Liver (tissue), 9 donors: ENCODE results near the gene SIL1. TPM values are rescaled to one million over a fixed set of nuclear protein-coding genes. Genes with fewer than 3 reads are reported as not detected.

ENCODE experiments used
- DNase-seq: peaks from one replicate; pipeline ENCODE4 v3.0.0-alpha.2; 2017; ENCODE audit warnings: low spot score
- H3K27ac ChIP-seq, 2 donors: one replicate each; pipeline ENCODE4 v1.7.0; 2013; ENCODE audit warnings: inconsistent platforms in 2 of 2, low read length in 2 of 2, control low read depth in 1 of 2, low read depth in 1 of 2, mild to moderate bottlenecking in 1 of 2
- H3K27me3 ChIP-seq, 4 donors: one replicate each; pipeline versions ENCODE4 v1.6.1 to v1.7.0; 2013; ENCODE audit warnings: low read length in 3 of 4, inconsistent platforms in 1 of 4, mild to moderate bottlenecking in 1 of 4, moderate library complexity in 1 of 4; ENCODE audit not compliant: control insufficient read depth in 4 of 4, insufficient read depth in 4 of 4
- H3K36me3 ChIP-seq, 4 donors: one replicate each; pipeline versions ENCODE4 v1.6.1 to v1.7.0; 2013; ENCODE audit warnings: low read length in 3 of 4, mild to moderate bottlenecking in 3 of 4, low read depth in 1 of 4, moderate library complexity in 1 of 4; ENCODE audit not compliant: control insufficient read depth in 4 of 4, insufficient read depth in 3 of 4
- H3K4me1 ChIP-seq, 4 donors: one replicate each; pipeline versions ENCODE4 v1.6.1 to v1.7.0; 2013; ENCODE audit warnings: low read length in 3 of 4, mild to moderate bottlenecking in 3 of 4, moderate library complexity in 1 of 4; ENCODE audit not compliant: control insufficient read depth in 4 of 4, insufficient read depth in 4 of 4
- H3K4me3 ChIP-seq, 3 donors: one replicate each; pipeline versions ENCODE4 v1.6.1 to v1.7.0; 2013; ENCODE audit warnings: low read length in 3 of 3, control low read depth in 1 of 3, low read depth in 1 of 3, mild to moderate bottlenecking in 1 of 3
- H3K9ac ChIP-seq, 2 donors: one replicate each; pipeline ENCODE4 v1.7.0; 2013; ENCODE audit warnings: low read length in 2 of 2, mild to moderate bottlenecking in 2 of 2, moderate library complexity in 2 of 2, control low read depth in 1 of 2, low read depth in 1 of 2
- H3K9me3 ChIP-seq, 4 donors: one replicate each; pipeline versions ENCODE4 v1.6.1 to v1.7.0; 2013; ENCODE audit warnings: low read length in 3 of 4; ENCODE audit not compliant: control insufficient read depth in 4 of 4
- EGR1 ChIP-seq, 2 donors: IDR thresholded peaks; 2 replicates each; pipeline ENCODE4 v1.6.1; 2016 to 2018; ENCODE audit warnings: antibody characterized with exemption in 2 of 2, low read depth in 2 of 2
- FOXA1 ChIP-seq: IDR thresholded peaks from 2 replicates; pipeline ENCODE4 v1.6.1; 2016; ENCODE audit warnings: antibody characterized with exemption
- FOXA2 ChIP-seq: IDR thresholded peaks from 2 replicates; pipeline ENCODE4 v1.6.1; 2016; ENCODE audit warnings: antibody characterized with exemption
- GABPA ChIP-seq, 2 donors: IDR thresholded peaks in 1 of 2; conservative IDR thresholded peaks in 1 of 2; 2 replicates each; pipeline ENCODE4 v1.6.1; 2016; ENCODE audit warnings: antibody characterized with exemption in 2 of 2, mild to moderate bottlenecking in 1 of 2, moderate library complexity in 1 of 2
- HNF4A ChIP-seq, 2 donors: conservative IDR thresholded peaks; 2 replicates each; pipeline ENCODE4 v1.6.1; 2016; ENCODE audit warnings: antibody characterized with exemption in 2 of 2, mild to moderate bottlenecking in 2 of 2
- JUND ChIP-seq, 2 donors: IDR thresholded peaks; 2 replicates each; pipeline ENCODE4 v1.6.1; 2016; ENCODE audit warnings: antibody characterized with exemption in 2 of 2
- NR2F2 ChIP-seq: IDR thresholded peaks from 2 replicates; pipeline ENCODE4 v1.6.1; 2016; ENCODE audit warnings: antibody characterized with exemption
- RAD21 ChIP-seq, 2 donors: IDR thresholded peaks; 2 replicates each; pipeline ENCODE4 v1.6.1; 2016; ENCODE audit warnings: antibody characterized with exemption in 2 of 2, mild to moderate bottlenecking in 2 of 2
- RXRA ChIP-seq, 2 donors: IDR thresholded peaks; 2 replicates each; pipeline ENCODE4 v1.6.1; 2017 to 2018; ENCODE audit warnings: antibody characterized with exemption in 2 of 2, mild to moderate bottlenecking in 1 of 2
- SP1 ChIP-seq: IDR thresholded peaks from 2 replicates; pipeline ENCODE4 v1.6.1; 2018; ENCODE audit warnings: antibody characterized with exemption, mild to moderate bottlenecking
- YY1 ChIP-seq: IDR thresholded peaks from 2 replicates; pipeline ENCODE4 v1.6.1; 2016; ENCODE audit warnings: antibody characterized with exemption, mild to moderate bottlenecking
- WGBS: extraction: QIAGEN DNeasy Blood & Tissue Kit; methylation state at CpG from one replicate; pipeline ENCODE4 v1.1.7; 2013; 5-methylcytosine and 5-hydroxymethylcytosine counted together
- polyA plus RNA-seq, 2 donors: library from polyadenylated mRNA; stranded (reverse) in 1 of 2; unstranded in 1 of 2; fragments of 200-250 nt in 1 of 2; fragments of >200 nt in 1 of 2; fragmentation: Nextera tagmentation in 1 of 2; extraction: Ambion mirVana in 1 of 2; gene quantifications; one replicate each; pipeline versions ENCODE4 v1.2.1 to v1.2.3, GENCODE V29; 2013 to 2015
- total RNA-seq, 2 donors: library from RNA; depleted of rRNA; stranded (reverse); fragments of >200 nt; gene quantifications; one replicate each; pipeline ENCODE4 v1.2.3, GENCODE V29; 2014
- TF ChIP-seq, protein P1 (sequence below): IDR thresholded peaks from 2 replicates; pipeline ENCODE4 v1.6.1; 2016; ENCODE audit warnings: antibody characterized with exemption
- TF ChIP-seq, protein P2 (sequence below): fragments of 150-350 bp; IDR thresholded peaks from 2 replicates; pipeline ENCODE4 v1.5.1; 2017; ENCODE audit warnings: improper control_type of control experiment, low read depth, low read length; ENCODE audit not compliant: missing input control
- TF ChIP-seq, protein P3 (sequence below): IDR thresholded peaks from 2 replicates; pipeline ENCODE4 v1.6.1; 2016; ENCODE audit warnings: antibody characterized with exemption, mild to moderate bottlenecking
- TF ChIP-seq, protein P4 (sequence below): IDR thresholded peaks from 2 replicates; pipeline ENCODE4 v1.6.1; 2016; ENCODE audit warnings: antibody characterized with exemption
- donor health status: healthy.
- donor health status: healthy.
- donor health status: healthy.
- donor health status: healthy.
- donor health status: healthy.

The SIL1 gene
- total and polyA plus RNA-seq, 4 donors, result 38.1 to 95.1 (median 76.2) TPM

DNA sequence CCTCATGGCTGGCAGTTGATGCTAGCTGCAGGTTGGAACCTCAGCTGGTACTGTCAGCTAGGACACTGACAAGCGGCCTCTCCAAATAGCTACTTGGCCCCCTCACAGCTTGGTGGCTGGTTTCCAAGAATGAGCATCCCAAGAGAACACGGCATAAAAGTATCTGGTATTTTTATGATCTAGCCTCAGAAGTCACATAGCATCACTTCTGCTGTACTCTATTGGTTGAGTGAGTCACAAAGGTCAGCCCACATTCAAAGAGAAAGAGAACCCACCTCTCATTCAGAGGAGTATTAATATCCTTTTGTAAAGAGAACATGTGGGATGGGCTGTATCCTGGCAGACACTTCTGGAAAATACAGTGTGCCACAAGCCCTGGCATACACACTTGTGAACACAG, 6.0 kb upstream of the SIL1 start:
- Histone ChIP-seq H3K4me1 (no peaks in the 10 kb centered on the region), H3K9ac (no peak overlapping the region), H3K36me3 (no peaks in the 10 kb centered on the region), H3K27ac (no peak overlapping the region), H3K27me3 (no peaks in the 10 kb centered on the region), H3K4me3 (no peak overlapping the region), H3K9me3 (no peaks in the 10 kb centered on the region)
- WGBS, result 85% methylated on average over 2 of the region's 2 CpGs
- TF ChIP-seq FOXA2, result no peak
- TF ChIP-seq JUND (IDR thresholded peaks at IDR 0.05), result no peak
- TF ChIP-seq SP1, result no peak
- TF ChIP-seq HNF4A (conservative IDR thresholded peaks at IDR 0.05), result no peak
- TF ChIP-seq GABPA (IDR thresholded peaks at IDR 0.05 in 1 of 2, conservative IDR thresholded peaks at IDR 0.05 in 1 of 2), result no peak
- DNase-seq, result no peak

DNA sequence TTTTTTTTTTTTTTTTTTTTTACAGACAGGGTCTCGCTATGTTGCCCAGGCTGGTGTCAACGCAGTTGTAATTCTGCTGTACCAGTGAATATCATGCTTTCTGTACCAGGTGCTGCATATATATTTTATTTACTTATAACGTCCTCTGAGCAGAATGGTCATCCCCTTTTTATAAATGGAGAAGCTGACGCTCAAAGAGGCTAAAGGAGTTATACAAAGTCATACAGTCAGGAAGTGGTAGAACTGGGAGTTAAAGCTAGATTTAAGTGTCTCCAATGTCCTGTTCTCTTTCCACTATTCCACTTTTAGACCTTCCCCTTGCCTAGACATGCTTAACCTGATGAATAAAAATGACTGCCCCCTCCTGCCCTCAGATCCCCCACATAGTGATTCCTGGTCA, 1.2 kb upstream of the SIL1 start:
- H3K27ac ChIP-seq, result peak overlapping the region; percentile 52 to 63
- WGBS, result 93% methylated on average over 4 of the region's 4 CpGs

More for the DNA sequence above, 1.2 kb upstream of the SIL1 start:
- TF ChIP-seq JUND (IDR thresholded peaks at IDR 0.05) (no peak), SP1 (no peak), RXRA (IDR thresholded peaks at IDR 0.05) (no peak), GABPA (IDR thresholded peaks at IDR 0.05 in 1 of 2, conservative IDR thresholded peaks at IDR 0.05 in 1 of 2) (no peak), HNF4A (conservative IDR thresholded peaks at IDR 0.05) (no peak), FOXA1 (no peak), EGR1 (IDR thresholded peaks at IDR 0.05; ENCODE audit: low read depth in 2 of 2) (no peak), YY1 (no peak), RAD21 (IDR thresholded peaks at IDR 0.05) (no peak), NR2F2 (no peak)
- TF ChIP-seq, protein P1, sequence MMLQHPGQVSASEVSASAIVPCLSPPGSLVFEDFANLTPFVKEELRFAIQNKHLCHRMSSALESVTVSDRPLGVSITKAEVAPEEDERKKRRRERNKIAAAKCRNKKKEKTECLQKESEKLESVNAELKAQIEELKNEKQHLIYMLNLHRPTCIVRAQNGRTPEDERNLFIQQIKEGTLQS, result no peak
- TF ChIP-seq, protein P2, sequence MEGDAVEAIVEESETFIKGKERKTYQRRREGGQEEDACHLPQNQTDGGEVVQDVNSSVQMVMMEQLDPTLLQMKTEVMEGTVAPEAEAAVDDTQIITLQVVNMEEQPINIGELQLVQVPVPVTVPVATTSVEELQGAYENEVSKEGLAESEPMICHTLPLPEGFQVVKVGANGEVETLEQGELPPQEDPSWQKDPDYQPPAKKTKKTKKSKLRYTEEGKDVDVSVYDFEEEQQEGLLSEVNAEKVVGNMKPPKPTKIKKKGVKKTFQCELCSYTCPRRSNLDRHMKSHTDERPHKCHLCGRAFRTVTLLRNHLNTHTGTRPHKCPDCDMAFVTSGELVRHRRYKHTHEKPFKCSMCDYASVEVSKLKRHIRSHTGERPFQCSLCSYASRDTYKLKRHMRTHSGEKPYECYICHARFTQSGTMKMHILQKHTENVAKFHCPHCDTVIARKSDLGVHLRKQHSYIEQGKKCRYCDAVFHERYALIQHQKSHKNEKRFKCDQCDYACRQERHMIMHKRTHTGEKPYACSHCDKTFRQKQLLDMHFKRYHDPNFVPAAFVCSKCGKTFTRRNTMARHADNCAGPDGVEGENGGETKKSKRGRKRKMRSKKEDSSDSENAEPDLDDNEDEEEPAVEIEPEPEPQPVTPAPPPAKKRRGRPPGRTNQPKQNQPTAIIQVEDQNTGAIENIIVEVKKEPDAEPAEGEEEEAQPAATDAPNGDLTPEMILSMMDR, result no peak
- TF ChIP-seq, protein P3, sequence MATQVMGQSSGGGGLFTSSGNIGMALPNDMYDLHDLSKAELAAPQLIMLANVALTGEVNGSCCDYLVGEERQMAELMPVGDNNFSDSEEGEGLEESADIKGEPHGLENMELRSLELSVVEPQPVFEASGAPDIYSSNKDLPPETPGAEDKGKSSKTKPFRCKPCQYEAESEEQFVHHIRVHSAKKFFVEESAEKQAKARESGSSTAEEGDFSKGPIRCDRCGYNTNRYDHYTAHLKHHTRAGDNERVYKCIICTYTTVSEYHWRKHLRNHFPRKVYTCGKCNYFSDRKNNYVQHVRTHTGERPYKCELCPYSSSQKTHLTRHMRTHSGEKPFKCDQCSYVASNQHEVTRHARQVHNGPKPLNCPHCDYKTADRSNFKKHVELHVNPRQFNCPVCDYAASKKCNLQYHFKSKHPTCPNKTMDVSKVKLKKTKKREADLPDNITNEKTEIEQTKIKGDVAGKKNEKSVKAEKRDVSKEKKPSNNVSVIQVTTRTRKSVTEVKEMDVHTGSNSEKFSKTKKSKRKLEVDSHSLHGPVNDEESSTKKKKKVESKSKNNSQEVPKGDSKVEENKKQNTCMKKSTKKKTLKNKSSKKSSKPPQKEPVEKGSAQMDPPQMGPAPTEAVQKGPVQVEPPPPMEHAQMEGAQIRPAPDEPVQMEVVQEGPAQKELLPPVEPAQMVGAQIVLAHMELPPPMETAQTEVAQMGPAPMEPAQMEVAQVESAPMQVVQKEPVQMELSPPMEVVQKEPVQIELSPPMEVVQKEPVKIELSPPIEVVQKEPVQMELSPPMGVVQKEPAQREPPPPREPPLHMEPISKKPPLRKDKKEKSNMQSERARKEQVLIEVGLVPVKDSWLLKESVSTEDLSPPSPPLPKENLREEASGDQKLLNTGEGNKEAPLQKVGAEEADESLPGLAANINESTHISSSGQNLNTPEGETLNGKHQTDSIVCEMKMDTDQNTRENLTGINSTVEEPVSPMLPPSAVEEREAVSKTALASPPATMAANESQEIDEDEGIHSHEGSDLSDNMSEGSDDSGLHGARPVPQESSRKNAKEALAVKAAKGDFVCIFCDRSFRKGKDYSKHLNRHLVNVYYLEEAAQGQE, result no peak
- TF ChIP-seq, protein P4, sequence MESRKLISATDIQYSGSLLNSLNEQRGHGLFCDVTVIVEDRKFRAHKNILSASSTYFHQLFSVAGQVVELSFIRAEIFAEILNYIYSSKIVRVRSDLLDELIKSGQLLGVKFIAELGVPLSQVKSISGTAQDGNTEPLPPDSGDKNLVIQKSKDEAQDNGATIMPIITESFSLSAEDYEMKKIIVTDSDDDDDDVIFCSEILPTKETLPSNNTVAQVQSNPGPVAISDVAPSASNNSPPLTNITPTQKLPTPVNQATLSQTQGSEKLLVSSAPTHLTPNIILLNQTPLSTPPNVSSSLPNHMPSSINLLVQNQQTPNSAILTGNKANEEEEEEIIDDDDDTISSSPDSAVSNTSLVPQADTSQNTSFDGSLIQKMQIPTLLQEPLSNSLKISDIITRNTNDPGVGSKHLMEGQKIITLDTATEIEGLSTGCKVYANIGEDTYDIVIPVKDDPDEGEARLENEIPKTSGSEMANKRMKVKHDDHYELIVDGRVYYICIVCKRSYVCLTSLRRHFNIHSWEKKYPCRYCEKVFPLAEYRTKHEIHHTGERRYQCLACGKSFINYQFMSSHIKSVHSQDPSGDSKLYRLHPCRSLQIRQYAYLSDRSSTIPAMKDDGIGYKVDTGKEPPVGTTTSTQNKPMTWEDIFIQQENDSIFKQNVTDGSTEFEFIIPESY, result no peak
- Histone ChIP-seq H3K4me1 (peaks cover 2 to 14% (median 3%) of the 10 kb centered on the region in 4 donors), H3K9me3 (no peaks in the 10 kb centered on the region), H3K36me3 (no peaks in the 10 kb centered on the region), H3K4me3 (no peak overlapping the region), H3K9ac (no peak overlapping the region), H3K27me3 (no peaks in the 10 kb centered on the region)
- DNase-seq, result no peak
